ENCODE results near the gene ZNF613. TPM values are rescaled to one million over a fixed set of nuclear protein-coding genes. Genes with fewer than 3 reads are reported as not detected.
"Not testable (repeated sequence)": the region's sequence is repeated elsewhere in the genome, so short reads cannot be mapped to it uniquely, and the experiment has no call there.

ZNF613 gene
- total and polyA plus RNA-seq, 2 donors (not counting 1 experiment from before 2014, with no cell fraction given), result 3.0 to 7.0 TPM

GRCh38 chr19:51946602-51947001 lies 19.3 kb downstream of the ZNF613 start:
- Mint-ChIP-seq H3K9me3 (ENCODE audit: insufficient read depth) (peaks cover 43% of the 10 kb centered on the region), H3K27ac (no peak overlapping the region), H3K4me1 (no peaks in the 10 kb centered on the region), H3K4me3 (no peak overlapping the region), H3K27me3 (no peaks in the 10 kb centered on the region)
- CTCF ChIA-PET, result interaction anchor here (0.6 kb wide), 1 partner anchor 426 kb away, joined by 4 read pairs; no protein-coding TSS in a partner anchor
- ATAC-seq (ENCODE audit: low read depth) (no peak), DNase-seq (no peak)
- H3K36me3 ChIP-seq (replicated peaks in 1 of 2; ENCODE audit: control extremely low read depth in 1 of 2, control insufficient read depth in 1 of 2, extremely low read depth in 1 of 2, insufficient read depth in 2 of 2, low read length in 1 of 2), result peaks cover 11 to 32% of the 10 kb centered on the region in 2 experiments
- TF ChIP-seq EZH2 (IDR thresholded peaks at IDR 0.05; ENCODE audit: borderline replicate concordance, insufficient read depth, low read depth, low read length, poor library complexity, severe bottlenecking), result no peak
- no peak for TF ChIP-seq CTCF (IDR thresholded peaks at IDR 0.05)
- no peak overlapping the region for H3K27ac ChIP-seq (ENCODE audit: low read length in 2 of 2)
- no peak overlapping the region for H3K4me3 ChIP-seq (ENCODE audit: control extremely low read depth in 1 of 5, extremely low read depth in 1 of 5, insufficient read depth in 1 of 5, low read depth in 2 of 5, low read length in 4 of 5)
- no peaks in the 10 kb centered on the region for H4K20me1 ChIP-seq (ENCODE audit: control insufficient read depth, insufficient read depth, low read length, poor library complexity, severe bottlenecking)
- H3K4me2 ChIP-seq (replicated peaks; ENCODE audit: low read depth, low read length, poor library complexity, severe bottlenecking), result no peak overlapping the region
- intact Hi-C loops (cut with micrococcal nuclease), result no loop called here
- H3K27me3 ChIP-seq (replicated peaks in 1 of 4; ENCODE audit: control extremely low read depth in 1 of 4, control insufficient read depth in 3 of 4, insufficient read depth in 4 of 4, low read length in 3 of 4), result no peaks in the 10 kb centered on the region
- H3K4me1 ChIP-seq (ENCODE audit: control insufficient read depth in 2 of 2, insufficient read depth in 2 of 2, low read length in 2 of 2), result no peaks in the 10 kb centered on the region
- H3K9me3 ChIP-seq (ENCODE audit: control extremely low read depth in 1 of 3, control insufficient read depth in 2 of 3, insufficient read depth in 1 of 3, low read length in 2 of 3), result peaks cover 20 to 90% (median 45%) of the 10 kb centered on the region in 3 donors
- H3K79me2 ChIP-seq (ENCODE audit: control insufficient read depth, insufficient read depth, low read length), result no peaks in the 10 kb centered on the region
- H2AFZ ChIP-seq (ENCODE audit: insufficient read depth, low read depth, low read length, poor library complexity, severe bottlenecking), result no peak overlapping the region
- POLR2A ChIA-PET, result no interaction called here
- no CpG with 5 or more reads among the region's 1 CpG for WGBS (ENCODE audit: insufficient coverage)
- no peak overlapping the region for H3K9ac ChIP-seq (ENCODE audit: low read length)

GRCh38 chr19:51948975-51949374 lies 21.7 kb downstream of the ZNF613 start:
- Histone ChIP-seq H3K4me2 (replicated peaks; ENCODE audit: low read depth, low read length, poor library complexity, severe bottlenecking) (no peak overlapping the region), H2AFZ (ENCODE audit: insufficient read depth, low read depth, low read length, poor library complexity, severe bottlenecking) (no peak overlapping the region), H3K9me3 (ENCODE audit: control extremely low read depth in 1 of 3, control insufficient read depth in 2 of 3, insufficient read depth in 1 of 3, low read length in 2 of 3) (peaks cover 9 to 80% (median 45%) of the 10 kb centered on the region in 3 donors), H3K36me3 (replicated peaks in 1 of 2; ENCODE audit: control extremely low read depth in 1 of 2, control insufficient read depth in 1 of 2, extremely low read depth in 1 of 2, insufficient read depth in 2 of 2, low read length in 1 of 2) (peaks cover 6 to 8% of the 10 kb centered on the region in 2 experiments), H3K4me1 (ENCODE audit: control insufficient read depth in 2 of 2, insufficient read depth in 2 of 2, low read length in 2 of 2) (no peaks in the 10 kb centered on the region), H3K9ac (ENCODE audit: low read length) (no peak overlapping the region), H3K27me3 (replicated peaks in 1 of 4; ENCODE audit: control extremely low read depth in 1 of 4, control insufficient read depth in 3 of 4, insufficient read depth in 4 of 4, low read length in 3 of 4) (no peaks in the 10 kb centered on the region), H4K20me1 (ENCODE audit: control insufficient read depth, insufficient read depth, low read length, poor library complexity, severe bottlenecking) (no peaks in the 10 kb centered on the region), H3K4me3 (ENCODE audit: control extremely low read depth in 1 of 5, extremely low read depth in 1 of 5, insufficient read depth in 1 of 5, low read depth in 2 of 5, low read length in 4 of 5) (no peak overlapping the region), H3K27ac (ENCODE audit: low read length in 2 of 2) (no peak overlapping the region), H3K79me2 (ENCODE audit: control insufficient read depth, insufficient read depth, low read length) (no peaks in the 10 kb centered on the region)
- no peak overlapping the region for H3K27ac Mint-ChIP-seq
- DNase-seq (no peak), ATAC-seq (ENCODE audit: low read depth) (no peak)
- TF ChIP-seq CTCF (IDR thresholded peaks at IDR 0.05) (no peak), EZH2 (IDR thresholded peaks at IDR 0.05; ENCODE audit: borderline replicate concordance, insufficient read depth, low read depth, low read length, poor library complexity, severe bottlenecking) (no peak)
- no peak overlapping the region for H3K4me3 Mint-ChIP-seq
- WGBS (ENCODE audit: insufficient coverage), result 23% methylated on average over 25 of the region's 25 CpGs
- CTCF ChIA-PET, result no interaction called here
- intact Hi-C loops (cut with micrococcal nuclease), result no loop called here
- no peaks in the 10 kb centered on the region for H3K4me1 Mint-ChIP-seq
- H3K27me3 Mint-ChIP-seq, result no peaks in the 10 kb centered on the region
- H3K9me3 Mint-ChIP-seq (ENCODE audit: insufficient read depth), result peaks cover 39% of the 10 kb centered on the region
- POLR2A ChIA-PET, result no interaction called here

GRCh38 chr19:51957846-51958245 lies 30.6 kb downstream of the ZNF613 start:
- H3K27ac ChIP-seq (ENCODE audit: low read length in 2 of 2); H3K9ac ChIP-seq (ENCODE audit: low read length); ATAC-seq (ENCODE audit: low read depth); POLR2A ChIA-PET; H3K4me3 ChIP-seq (ENCODE audit: control extremely low read depth in 1 of 5, extremely low read depth in 1 of 5, insufficient read depth in 1 of 5, low read depth in 2 of 5, low read length in 4 of 5); H3K4me2 ChIP-seq (replicated peaks; ENCODE audit: low read depth, low read length, poor library complexity, severe bottlenecking); DNase-seq; H3K27me3 ChIP-seq (replicated peaks in 1 of 4; ENCODE audit: control extremely low read depth in 1 of 4, control insufficient read depth in 3 of 4, insufficient read depth in 4 of 4, low read length in 3 of 4); H3K27ac Mint-ChIP-seq; H4K20me1 ChIP-seq (ENCODE audit: control insufficient read depth, insufficient read depth, low read length, poor library complexity, severe bottlenecking); H3K4me3 Mint-ChIP-seq; H2AFZ ChIP-seq (ENCODE audit: insufficient read depth, low read depth, low read length, poor library complexity, severe bottlenecking); CTCF ChIA-PET; H3K36me3 ChIP-seq (replicated peaks in 1 of 2; ENCODE audit: control extremely low read depth in 1 of 2, control insufficient read depth in 1 of 2, extremely low read depth in 1 of 2, insufficient read depth in 2 of 2, low read length in 1 of 2); H3K27me3 Mint-ChIP-seq; H3K4me1 Mint-ChIP-seq; intact Hi-C loops (cut with micrococcal nuclease); H3K4me1 ChIP-seq (ENCODE audit: control insufficient read depth in 2 of 2, insufficient read depth in 2 of 2, low read length in 2 of 2); H3K79me2 ChIP-seq (ENCODE audit: control insufficient read depth, insufficient read depth, low read length): not testable (repeated sequence)
- 100% methylated on average over 1 of the region's 4 CpGs for WGBS (ENCODE audit: insufficient coverage)
- H3K9me3 Mint-ChIP-seq (ENCODE audit: insufficient read depth), result peaks cover 48% of the 10 kb centered on the region
- peaks cover 9 to 55% (median 47%) of the 10 kb centered on the region in 3 donors for H3K9me3 ChIP-seq (ENCODE audit: control extremely low read depth in 1 of 3, control insufficient read depth in 2 of 3, insufficient read depth in 1 of 3, low read length in 2 of 3)

Measured in B cell (primary cell).